Panc1 (cell line): Measurements from ENCODE around the gene MORN4.

Experiments used
- POLR2AphosphoS5 ChIP-seq: IDR thresholded peaks from 2 replicates; pipeline ENCODE4 v1.6.1; 2012; ENCODE audit warnings: mild to moderate bottlenecking, low read depth, low read length, moderate library complexity
- REST ChIP-seq, 2 experiments: IDR thresholded peaks; 2 replicates each; pipeline ENCODE4 v1.6.1; 2011 to 2012; ENCODE audit warnings: low read depth in 2 of 2, control low read depth in 1 of 2, low read length in 1 of 2, mild to moderate bottlenecking in 1 of 2, moderate library complexity in 1 of 2; ENCODE audit not compliant: insufficient read depth in 1 of 2
- SIN3A ChIP-seq: IDR thresholded peaks from 2 replicates; pipeline ENCODE4 v1.6.1; 2012; ENCODE audit warnings: low read depth, mild to moderate bottlenecking, low read length, moderate library complexity, borderline replicate concordance; ENCODE audit not compliant: insufficient read depth
- TF ChIP-seq, protein P1 (sequence below): fragments of 450-650 bp; IDR thresholded peaks from 2 replicates; pipeline ENCODE4 v1.5.1; 2017; ENCODE audit warnings: mild to moderate bottlenecking

GRCh38 chr10:97640868-97641811 lies 7.8 kb upstream of the MORN4 start:
- 0 out of 4 replicates have a peak, but pooled peaks of 1 of the 2 experiments have one; percentile 19 for TF ChIP-seq REST (IDR thresholded peaks at IDR 0.05; ENCODE audit: insufficient read depth in 1 of 2, low read depth in 2 of 2, low read length in 1 of 2)
- TF ChIP-seq, protein P1, sequence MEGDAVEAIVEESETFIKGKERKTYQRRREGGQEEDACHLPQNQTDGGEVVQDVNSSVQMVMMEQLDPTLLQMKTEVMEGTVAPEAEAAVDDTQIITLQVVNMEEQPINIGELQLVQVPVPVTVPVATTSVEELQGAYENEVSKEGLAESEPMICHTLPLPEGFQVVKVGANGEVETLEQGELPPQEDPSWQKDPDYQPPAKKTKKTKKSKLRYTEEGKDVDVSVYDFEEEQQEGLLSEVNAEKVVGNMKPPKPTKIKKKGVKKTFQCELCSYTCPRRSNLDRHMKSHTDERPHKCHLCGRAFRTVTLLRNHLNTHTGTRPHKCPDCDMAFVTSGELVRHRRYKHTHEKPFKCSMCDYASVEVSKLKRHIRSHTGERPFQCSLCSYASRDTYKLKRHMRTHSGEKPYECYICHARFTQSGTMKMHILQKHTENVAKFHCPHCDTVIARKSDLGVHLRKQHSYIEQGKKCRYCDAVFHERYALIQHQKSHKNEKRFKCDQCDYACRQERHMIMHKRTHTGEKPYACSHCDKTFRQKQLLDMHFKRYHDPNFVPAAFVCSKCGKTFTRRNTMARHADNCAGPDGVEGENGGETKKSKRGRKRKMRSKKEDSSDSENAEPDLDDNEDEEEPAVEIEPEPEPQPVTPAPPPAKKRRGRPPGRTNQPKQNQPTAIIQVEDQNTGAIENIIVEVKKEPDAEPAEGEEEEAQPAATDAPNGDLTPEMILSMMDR, result no peak
- no peak for TF ChIP-seq POLR2AphosphoS5
- peak; percentile 53; the same call in 1 of the 2 replicates for TF ChIP-seq SIN3A
